ENCODE measurements around the gene GANAB. TPM values are rescaled to one million over a fixed set of nuclear protein-coding genes. Genes with fewer than 3 reads are reported as not detected.
"Not testable (repeated sequence)": the region's sequence is repeated elsewhere in the genome, so short reads cannot be mapped to it uniquely, and the experiment has no call there.

Gene GANAB
- total RNA-seq, 2 experiments from 2014 or later, result 208 to 218 TPM

GRCh38 chr11:62678770-62679696 lies 32.6 kb upstream of the GANAB start, which contains the start of gene UBXN1:
UBXN1 (minus strand) TSS chr11:62679073; CDS start chr11:62678923, 150 bp downstream.
- Mint-ChIP-seq H3K9me3 (ENCODE audit: low read depth) (no peaks in the 10 kb centered on the region), H3K36me3 (ENCODE audit: low read depth) (peaks cover 20% of the 10 kb centered on the region), H3K4me3 (peak within 1 kb of the TSS; percentile 82), H3K27ac (peak within 1 kb of the TSS; percentile 92), H3K27me3 (no peaks in the 10 kb centered on the region), H3K4me1 (peaks cover 28% of the 10 kb centered on the region)
- peak; percentile 93 for DNase-seq
- intact Hi-C loops (cut with DNase I, micrococcal nuclease), result loop anchor here (1.0 to 2.0 kb wide), 5 partner anchors 26 to 202 kb away; partner anchors contain the start of genes TUT1 (in 2 of the 2), INTS5 (in 1 of the 2), MTA2 (in 1 of the 2) and SLC3A2 (in 1 of the 2)
- ChIA-PET POLR2A (interaction anchor here (0.6 to 3.2 kb wide), 9 partner anchors 9 to 217 kb away, joined by 3 to 12 read pairs (median 3); partner anchors contain the start of genes C11orf98, CSKMT, TUT1 and WDR74), CTCF (interaction anchor here (0.9 to 3.0 kb wide), 8 partner anchors 14 to 182 kb away, joined by 3 to 32 read pairs (median 4); partner anchors contain the start of genes B3GAT3, C11orf98 and CSKMT)
- peak; percentile 88 for ATAC-seq

DNA sequence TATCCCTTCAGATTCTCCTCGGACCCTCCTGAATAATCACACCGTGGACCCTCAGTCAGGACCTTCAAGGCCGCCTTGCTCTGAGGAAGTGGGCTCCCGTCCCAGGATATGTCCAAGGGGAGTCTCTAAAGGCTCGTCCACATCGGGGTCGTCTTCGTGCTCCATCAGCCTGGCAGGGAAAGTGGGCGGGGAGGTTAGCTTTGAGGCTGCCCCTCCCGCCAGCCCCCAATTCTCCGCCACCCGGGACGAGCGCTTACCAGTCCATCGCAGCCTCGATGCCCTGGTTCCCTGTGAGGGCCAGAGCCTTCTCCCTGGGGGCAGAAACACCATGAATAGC lies 32.0 kb upstream of the GANAB start:
- Mint-ChIP-seq H3K4me1 (peaks cover 30% of the 10 kb centered on the region), H3K36me3 (ENCODE audit: low read depth) (peaks cover 20% of the 10 kb centered on the region), H3K9me3 (ENCODE audit: low read depth) (no peaks in the 10 kb centered on the region), H3K27ac (peak overlapping the region; percentile 92), H3K27me3 (no peaks in the 10 kb centered on the region), H3K4me3 (peak overlapping the region; percentile 82)
- ATAC-seq, result no peak
- ChIA-PET POLR2A (interaction anchor here (1.0 to 3.2 kb wide), 3 partner anchors 13 to 87 kb away, joined by 5 to 12 read pairs (median 5); partner anchors contain the start of genes C11orf98, CSKMT, TUT1 and ZBTB3), CTCF (interaction anchor here (1.0 kb wide), 1 partner anchor 14 kb away, joined by 3 read pairs; the partner anchor contains the start of genes C11orf98 and CSKMT)
- intact Hi-C loops (cut with DNase I, micrococcal nuclease), result loop anchor here in 1 of 2 experiments (2.0 kb wide), 2 partner anchors 78 to 202 kb away; partner anchors contain the start of genes MTA2 and SLC3A2
- no peak for DNase-seq

GRCh38 chr11:62677714-62678113 lies 31.3 kb upstream of the GANAB start:
- ChIA-PET CTCF (no interaction called here), POLR2A (interaction anchor here (0.9 to 3.2 kb wide), 3 partner anchors 76 to 179 kb away, joined by 3 to 12 read pairs (median 5); partner anchors contain the start of genes TUT1 and ZBTB3)
- peaks cover 36% of the 10 kb centered on the region for H3K4me1 Mint-ChIP-seq
- DNase-seq, result no peak
- ATAC-seq, result no peak
- peaks cover 20% of the 10 kb centered on the region for H3K36me3 Mint-ChIP-seq (ENCODE audit: low read depth)
- H3K4me3 Mint-ChIP-seq, result peak overlapping the region; percentile 82
- intact Hi-C loops (cut with DNase I, micrococcal nuclease), result loop anchor here in 1 of 2 experiments (2.0 kb wide), 2 partner anchors 77 to 203 kb away; partner anchors contain the start of genes MTA2 and SLC3A2
- no peaks in the 10 kb centered on the region for H3K9me3 Mint-ChIP-seq (ENCODE audit: low read depth)
- H3K27ac Mint-ChIP-seq, result peak overlapping the region; percentile 68
- no peaks in the 10 kb centered on the region for H3K27me3 Mint-ChIP-seq

DNA sequence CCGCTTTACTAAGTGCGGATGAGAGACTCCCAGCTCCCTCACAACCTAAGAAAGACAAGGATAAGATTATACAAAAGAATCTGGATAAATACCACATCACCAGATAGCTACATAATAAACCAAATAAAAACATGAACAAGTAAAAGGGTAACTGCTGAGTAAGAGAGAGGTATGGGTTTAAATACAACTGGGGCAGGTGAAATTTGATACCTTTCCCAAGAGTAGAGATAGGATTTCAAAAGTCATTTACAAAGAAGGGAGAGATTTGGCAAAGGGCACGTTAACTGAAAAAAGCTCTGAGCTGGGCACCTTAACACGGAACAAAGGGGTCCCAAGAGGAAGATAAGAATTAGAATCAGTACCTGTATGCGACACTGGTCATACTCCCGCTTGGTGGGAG lies 30.7 kb upstream of the GANAB start:
- ChIA-PET POLR2A (interaction anchor here (0.9 to 3.2 kb wide), 4 partner anchors 24 to 179 kb away, joined by 3 to 12 read pairs (median 4); partner anchors contain the start of genes INTS5, TUT1 and ZBTB3), CTCF (no interaction called here)
- Mint-ChIP-seq H3K9me3 (ENCODE audit: low read depth) (no peaks in the 10 kb centered on the region), H3K36me3 (ENCODE audit: low read depth) (peaks cover 25% of the 10 kb centered on the region), H3K27me3 (no peaks in the 10 kb centered on the region), H3K27ac (peak overlapping the region; percentile 47), H3K4me3 (peak overlapping the region; percentile 40), H3K4me1 (peaks cover 41% of the 10 kb centered on the region)
- DNase-seq (no peak), ATAC-seq (no peak)
- intact Hi-C loops (cut with DNase I, micrococcal nuclease), result no loop called here

DNA sequence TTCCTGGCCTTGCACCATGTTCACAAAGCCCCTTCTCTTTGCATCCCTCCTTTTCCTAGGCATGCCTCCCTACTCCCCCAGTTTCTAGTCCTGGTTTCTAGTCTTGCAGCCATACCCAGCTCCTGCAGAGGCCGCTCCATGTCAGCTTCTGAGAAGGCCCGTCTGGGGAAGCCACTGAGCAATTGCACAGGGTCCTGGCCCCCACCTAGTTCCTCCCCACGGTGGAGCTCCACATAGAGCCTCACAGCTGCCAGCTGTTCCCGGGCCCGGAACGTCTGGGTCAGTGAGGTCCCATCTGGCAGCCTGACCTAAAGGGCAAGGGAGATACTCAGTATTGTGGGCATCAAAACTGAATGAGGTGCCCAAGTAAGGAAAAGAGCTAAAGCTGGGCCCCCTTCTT lies 30.3 kb upstream of the GANAB start:
- ATAC-seq (no peak), DNase-seq (no peak)
- intact Hi-C loops (cut with DNase I, micrococcal nuclease), result no loop called here
- no peak overlapping the region for H3K27ac Mint-ChIP-seq
- H3K4me1 Mint-ChIP-seq, result peaks cover 41% of the 10 kb centered on the region
- H3K36me3 Mint-ChIP-seq (ENCODE audit: low read depth), result peaks cover 28% of the 10 kb centered on the region
- peak overlapping the region; percentile 40 for H3K4me3 Mint-ChIP-seq
- POLR2A ChIA-PET, result interaction anchor here (0.9 to 3.2 kb wide), 5 partner anchors 10 to 180 kb away, joined by 3 to 12 read pairs (median 3); partner anchors contain the start of genes C11orf98, CSKMT, INTS5 and TUT1
- CTCF ChIA-PET, result interaction anchor here (0.6 to 1.3 kb wide), 3 partner anchors 10 to 181 kb away, joined by 3 read pairs; no protein-coding TSS in a partner anchor
- H3K27me3 Mint-ChIP-seq, result no peaks in the 10 kb centered on the region
- H3K9me3 Mint-ChIP-seq (ENCODE audit: low read depth), result no peaks in the 10 kb centered on the region

DNA sequence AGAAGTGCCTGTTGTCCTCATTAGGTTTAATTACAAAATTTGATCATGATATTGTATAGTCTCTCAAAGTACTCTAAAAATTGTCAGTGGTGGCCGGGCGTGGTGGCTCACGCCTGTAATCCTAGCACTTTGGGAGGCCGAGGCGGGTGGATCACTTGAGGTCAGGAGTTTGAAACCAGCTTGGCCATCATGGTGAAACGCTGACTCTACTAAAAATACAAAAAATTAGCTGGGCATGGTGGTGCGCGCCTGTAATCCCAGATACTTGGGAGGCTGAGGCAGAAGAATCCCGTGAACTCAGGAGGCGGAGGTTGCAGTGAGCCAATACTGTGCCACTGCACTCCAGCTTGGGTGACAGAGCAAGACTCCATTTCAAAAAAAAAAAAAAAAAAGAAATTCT lies 29.0 kb upstream of the GANAB start:
- POLR2A ChIA-PET, result interaction anchor here (0.6 to 1.5 kb wide), 3 partner anchors 10 to 166 kb away, joined by 3 to 7 read pairs (median 4); partner anchors contain the start of genes C11orf98 and CSKMT
- H3K4me3 Mint-ChIP-seq; DNase-seq; H3K27me3 Mint-ChIP-seq; ATAC-seq; H3K9me3 Mint-ChIP-seq (ENCODE audit: low read depth); intact Hi-C loops (cut with DNase I, micrococcal nuclease); H3K27ac Mint-ChIP-seq: not testable (repeated sequence)
- Mint-ChIP-seq H3K36me3 (ENCODE audit: low read depth) (peaks cover 40% of the 10 kb centered on the region), H3K4me1 (peaks cover 41% of the 10 kb centered on the region)
- CTCF ChIA-PET, result interaction anchor here (0.8 to 1.9 kb wide), 2 partner anchors 19 to 28 kb away, joined by 3 to 5 read pairs; no protein-coding TSS in a partner anchor

- H3K36me3 Mint-ChIP-seq (ENCODE audit: low read depth), result peaks cover 51% of the 10 kb centered on the region
- H3K27me3 Mint-ChIP-seq, result no peaks in the 10 kb centered on the region
- CTCF ChIA-PET, result interaction anchor here (0.7 to 2.3 kb wide), 6 partner anchors 8 to 249 kb away, joined by 3 to 7 read pairs (median 4); partner anchors contain the start of genes C11orf98 and CSKMT
- ATAC-seq (no peak), DNase-seq (no peak)
- no peaks in the 10 kb centered on the region for H3K9me3 Mint-ChIP-seq (ENCODE audit: low read depth)
- peak overlapping the region; percentile 96 for H3K27ac Mint-ChIP-seq
- POLR2A ChIA-PET, result interaction anchor here (1.0 to 1.9 kb wide), 5 partner anchors 8 to 208 kb away, joined by 3 to 7 read pairs (median 3); partner anchors contain the start of genes B3GAT3, C11orf98, CSKMT and EEF1G
- intact Hi-C loops (cut with DNase I, micrococcal nuclease), result loop anchor here in 1 of 2 experiments (5.0 kb wide), 3 partner anchors 34 to 169 kb away; partner anchors contain the start of genes BSCL2, GNG3, HNRNPUL2 and TTC9C
- H3K4me3 Mint-ChIP-seq, result peak overlapping the region; percentile 91
- peaks cover 54% of the 10 kb centered on the region for H3K4me1 Mint-ChIP-seq
Measured at GRCh38 chr11:62673196-62673525, 26.7 kb upstream of the GANAB start.

- ChIA-PET POLR2A (interaction anchor here (0.7 to 3.0 kb wide), 20 partner anchors 9 to 210 kb away, joined by 3 to 24 read pairs (median 4); partner anchors contain the start of genes B3GAT3, BSCL2, EEF1G and GANAB), CTCF (interaction anchor here (0.5 to 2.2 kb wide), 17 partner anchors 9 to 247 kb away, joined by 3 to 7 read pairs (median 4); partner anchors contain the start of genes B3GAT3, INTS5, MTA2 and SLC3A2)
- peak; percentile 88 for ATAC-seq
- H3K27ac Mint-ChIP-seq, result peak within 1 kb of the TSS; percentile 96
- H3K27me3 Mint-ChIP-seq, result no peaks in the 10 kb centered on the region
- H3K4me1 Mint-ChIP-seq, result peaks cover 54% of the 10 kb centered on the region
- intact Hi-C loops (cut with DNase I, micrococcal nuclease), result loop anchor here (1.0 to 5.0 kb wide), 8 partner anchors 25 to 171 kb away; partner anchors contain the start of genes HNRNPUL2 (in 2 of the 2), BSCL2 (in 1 of the 2), GANAB (in 1 of the 2) and GNG3 (in 1 of the 2)
- H3K9me3 Mint-ChIP-seq (ENCODE audit: low read depth), result no peaks in the 10 kb centered on the region
- peaks cover 53% of the 10 kb centered on the region for H3K36me3 Mint-ChIP-seq (ENCODE audit: low read depth)
- H3K4me3 Mint-ChIP-seq, result peak within 1 kb of the TSS; percentile 91
- peak; percentile 86 for DNase-seq
Measured at GRCh38 chr11:62671608-62672389, 25.4 kb upstream of the GANAB start, which contains the start of the genes LBHD1 and UQCC3. LBHD1 (minus strand) TSS chr11:62672267; CDS start chr11:62670031, 2,236 bp downstream. UQCC3 (plus strand) TSS chr11:62671673; CDS start chr11:62671746, 73 bp downstream.

- H3K9me3 Mint-ChIP-seq (ENCODE audit: low read depth), result no peaks in the 10 kb centered on the region
- H3K27me3 Mint-ChIP-seq, result no peaks in the 10 kb centered on the region
- peaks cover 51% of the 10 kb centered on the region for H3K4me1 Mint-ChIP-seq
- POLR2A ChIA-PET, result interaction anchor here (0.7 to 3.0 kb wide), 14 partner anchors 10 to 210 kb away, joined by 3 to 24 read pairs (median 6); partner anchors contain the start of genes B3GAT3, BSCL2, GANAB and GNG3
- H3K36me3 Mint-ChIP-seq (ENCODE audit: low read depth), result peaks cover 58% of the 10 kb centered on the region
- DNase-seq (no peak), ATAC-seq (peak; percentile 11)
- CTCF ChIA-PET, result interaction anchor here (0.9 to 2.2 kb wide), 10 partner anchors 10 to 247 kb away, joined by 3 to 7 read pairs (median 4); partner anchors contain the start of genes B3GAT3, INTS5 and SLC3A2
- peak overlapping the region; percentile 91 for H3K4me3 Mint-ChIP-seq
- H3K27ac Mint-ChIP-seq, result peak overlapping the region; percentile 96
- intact Hi-C loops (cut with DNase I, micrococcal nuclease), result loop anchor here (1.0 to 5.0 kb wide), 6 partner anchors 25 to 171 kb away; partner anchors contain the start of genes HNRNPUL2 (in 2 of the 2), BSCL2 (in 1 of the 2), GANAB (in 1 of the 2) and GNG3 (in 1 of the 2)
Measured at GRCh38 chr11:62671236-62671607, 24.8 kb upstream of the GANAB start.

All from activated CD4-positive, alpha-beta T cell treated with anti-CD3 and anti-CD28 coated beads for 36 hours (primary cell).